SK-N-SH treated with all-trans-retinoic acid at 6 μM for 48 hours (cell line): ENCODE measurements around the gene DDX39A.

Experiments
- ATAC-seq: fragments of 200-7000 bp; cut with Tn5 transposase; 3 replicates; pipeline ENCODE4 v1.9.1; 2020; ENCODE audit warnings: mild to moderate bottlenecking, moderate library complexity
- ARNTL ChIP-seq: fragments of 450-650 bp; formaldehyde crosslinking; IDR thresholded peaks from 2 replicates; pipeline ENCODE4 v1.5.0; 2020; ENCODE audit warnings: low read depth, mild to moderate bottlenecking, moderate library complexity, borderline replicate concordance
- BACH2 ChIP-seq: fragments of 250-450 bp; sonication (Bioruptor Pico); IDR thresholded peaks from 2 replicates; pipeline ENCODE4 v1.9.0; 2021; ENCODE audit warnings: mild to moderate bottlenecking, borderline replicate concordance
- CREB5 ChIP-seq: fragments of 250-450 bp; sonication (Bioruptor Pico); IDR thresholded peaks from 2 replicates; pipeline ENCODE4 v1.5.1; 2020; ENCODE audit warnings: low read depth, mild to moderate bottlenecking, moderate library complexity
- CSDC2 ChIP-seq: fragments of 250-450 bp; sonication (Bioruptor Pico); IDR thresholded peaks from 2 replicates; pipeline ENCODE4 v1.5.0; 2020; ENCODE audit warnings: mild to moderate bottlenecking, moderate library complexity
- ESRRG ChIP-seq: fragments of 250-450 bp; sonication (Bioruptor Pico); IDR thresholded peaks from 2 replicates; pipeline ENCODE4 v1.6.1; 2021; ENCODE audit warnings: mild to moderate bottlenecking
- GLIS3 ChIP-seq: fragments of 250-450 bp; sonication (Bioruptor Pico); IDR thresholded peaks from 2 replicates; pipeline ENCODE4 v1.5.0; 2020; ENCODE audit warnings: mild to moderate bottlenecking, moderate library complexity
- ISL1 ChIP-seq: fragments of 250-450 bp; sonication (Bioruptor Pico); IDR thresholded peaks from 2 replicates; pipeline ENCODE4 v2.1.2; 2022; ENCODE audit warnings: mild to moderate bottlenecking, moderate library complexity
- OSR1 ChIP-seq: fragments of 250-450 bp; sonication (Bioruptor Pico); IDR thresholded peaks from 2 replicates; pipeline ENCODE4 v1.8.0; 2022; ENCODE audit warnings: moderate library complexity, mild to moderate bottlenecking, inconsistent platforms
- PATZ1 ChIP-seq: fragments of 250-450 bp; sonication (Bioruptor Pico); IDR thresholded peaks from 2 replicates; pipeline ENCODE4 v1.8.0; 2020; ENCODE audit warnings: mild to moderate bottlenecking, moderate library complexity, borderline replicate concordance
- POU6F1 ChIP-seq: fragments of 250-450 bp; sonication (Bioruptor Pico); IDR thresholded peaks from 2 replicates; pipeline ENCODE4 v1.8.0; 2021; ENCODE audit warnings: low read depth, mild to moderate bottlenecking, moderate library complexity, borderline replicate concordance
- RARB ChIP-seq: fragments of 250-450 bp; sonication (Bioruptor Pico); IDR thresholded peaks from 2 replicates; pipeline ENCODE4 v1.8.0; 2021; ENCODE audit warnings: mild to moderate bottlenecking, moderate library complexity
- TCF4 ChIP-seq: fragments of 250-450 bp; sonication (Bioruptor Pico); IDR thresholded peaks from 2 replicates; pipeline ENCODE4 v1.8.0; 2021; ENCODE audit warnings: mild to moderate bottlenecking, moderate library complexity, borderline replicate concordance
- TSHZ2 ChIP-seq: fragments of 250-450 bp; sonication (Bioruptor Pico); IDR thresholded peaks from 2 replicates; pipeline ENCODE4 v1.5.0; 2020; ENCODE audit warnings: mild to moderate bottlenecking, moderate library complexity
- ZFP3 ChIP-seq: fragments of 250-450 bp; sonication (Bioruptor Pico); IDR thresholded peaks from 2 replicates; pipeline ENCODE4 v1.5.0; 2020; ENCODE audit warnings: mild to moderate bottlenecking, moderate library complexity
- ZFP30 ChIP-seq: fragments of 450-650 bp; formaldehyde crosslinking; IDR thresholded peaks from 2 replicates; pipeline ENCODE4 v1.5.0; 2022; ENCODE audit warnings: mild to moderate bottlenecking, moderate library complexity
- ZNF565 ChIP-seq: fragments of 450-650 bp; formaldehyde crosslinking; conservative IDR thresholded peaks from 2 replicates; pipeline ENCODE4 v1.5.0; 2020; ENCODE audit warnings: low read depth, mild to moderate bottlenecking, moderate library complexity
- ZNF70 ChIP-seq: fragments of 450-650 bp; formaldehyde crosslinking; IDR thresholded peaks from 2 replicates; pipeline ENCODE4 v1.5.0; 2020; ENCODE audit warnings: mild to moderate bottlenecking, moderate library complexity

DDX39A gene

GRCh38 chr19:14381689-14382474 is 37.3 kb downstream of the DDX39A start (continued):
- TF ChIP-seq CREB5 (CRISPR knock-in tag): no peak

- TF ChIP-seq CREB5 (CRISPR knock-in tag) (no peak), TCF4 (no peak), BACH2 (CRISPR knock-in tag) (no peak), PATZ1 (CRISPR knock-in tag) (no peak)
- no peak for ATAC-seq
Observed at GRCh38 chr19:14379294-14380065, 39.7 kb downstream of the DDX39A start.

- ATAC-seq: no peak
- no peak for TF ChIP-seq ZFP30 (CRISPR knock-in tag)
- no peak for TF ChIP-seq CSDC2 (CRISPR knock-in tag)
- TF ChIP-seq ESRRG (CRISPR knock-in tag): no peak
- no peak for TF ChIP-seq OSR1 (CRISPR knock-in tag)
- no peak for TF ChIP-seq ARNTL
- TF ChIP-seq PATZ1 (CRISPR knock-in tag): no peak
- TF ChIP-seq ISL1 (CRISPR knock-in tag): no peak
- TF ChIP-seq ZFP3 (CRISPR knock-in tag): no peak
- TF ChIP-seq, all 23 proteins: peak for 0
Observed at GRCh38 chr19:14378890-14379289, 40.3 kb downstream of the DDX39A start.

- no peak for ATAC-seq
- TF ChIP-seq ZFP3 (CRISPR knock-in tag): no peak
- no peak for TF ChIP-seq ZNF70
- TF ChIP-seq ISL1 (CRISPR knock-in tag): no peak
- no peak for TF ChIP-seq ZNF565
- no peak for TF ChIP-seq CREB5 (CRISPR knock-in tag)
- no peak for TF ChIP-seq RARB
- TF ChIP-seq BACH2 (CRISPR knock-in tag): no peak
- TF ChIP-seq POU6F1 (CRISPR knock-in tag): no peak
- TF ChIP-seq PATZ1 (CRISPR knock-in tag): no peak
- no peak for TF ChIP-seq ZFP30 (CRISPR knock-in tag)
- no peak for TF ChIP-seq GLIS3 (CRISPR knock-in tag)
- TF ChIP-seq TSHZ2 (CRISPR knock-in tag): no peak
Observed at GRCh38 chr19:14377883-14378328, 41.2 kb downstream of the DDX39A start.
